Kidney capillary endothelial cell (primary cell): ENCODE results near the gene PPP1R13L.

Source experiments
- DNase-seq: peaks from one replicate; pipeline ENCODE4 v3.0.0-alpha.2; 2018; ENCODE audit warnings: low spot score

Gene PPP1R13L

GRCh38 chr19:45406226-45407090, 1.6 kb upstream of the PPP1R13L start, which contains the start of gene POLR1G:
Gene POLR1G (plus strand): TSS chr19:45406644. CDS start chr19:45406697, 53 bp downstream.
- DNase-seq, result peak; percentile 80

- peak; percentile 91 for DNase-seq
Observed at GRCh38 chr19:45405435-45406225, 761 bp upstream of the PPP1R13L start.

GRCh38 chr19:45403781-45404556, 900 bp downstream of the PPP1R13L start:
- peak; percentile 61 for DNase-seq

- no peak for DNase-seq
Observed at GRCh38 chr19:45403272-45403671, 1.6 kb downstream of the PPP1R13L start.

- peak; percentile 74 for DNase-seq
Observed at GRCh38 chr19:45402298-45403061, 2.4 kb downstream of the PPP1R13L start.

- DNase-seq, result no peak
Observed at GRCh38 chr19:45401815-45402214, 3.1 kb downstream of the PPP1R13L start.

- no peak for DNase-seq
Observed at GRCh38 chr19:45400192-45400591, 4.7 kb downstream of the PPP1R13L start.

- DNase-seq, result no peak
Observed at GRCh38 chr19:45395821-45396617, 8.8 kb downstream of the PPP1R13L start.

- no peak for DNase-seq
Observed at GRCh38 chr19:45391871-45392665, 12.8 kb downstream of the PPP1R13L start.

- no peak for DNase-seq
Observed at GRCh38 chr19:45391346-45391745, 13.5 kb downstream of the PPP1R13L start.

- DNase-seq, result no peak
Observed at GRCh38 chr19:45385392-45386221, 19.3 kb downstream of the PPP1R13L start.

GRCh38 chr19:45382426-45382825, 22.4 kb downstream of the PPP1R13L start:
- no peak for DNase-seq

- no peak for DNase-seq
Observed at GRCh38 chr19:45380107-45380506, 24.8 kb downstream of the PPP1R13L start.

- DNase-seq, result peak; percentile 74
Observed at GRCh38 chr19:45376045-45376724, 28.7 kb downstream of the PPP1R13L start.

GRCh38 chr19:45370410-45371204, 34.3 kb downstream of the PPP1R13L start, which contains the start of gene ERCC2:
Gene ERCC2 (minus strand): TSS chr19:45370573. CDS start chr19:45370540, 33 bp downstream.
- peak; percentile 97 for DNase-seq

- no peak for DNase-seq
Observed at GRCh38 chr19:45368737-45369340, 36.0 kb downstream of the PPP1R13L start.

- no peak for DNase-seq
Observed at GRCh38 chr19:45368127-45368526, 36.7 kb downstream of the PPP1R13L start.
